ENCODE data around the gene CDC42BPG.
A peak's percentile ranks its signal among the peaks of the same experiment; 100 is the strongest.

DNA sequence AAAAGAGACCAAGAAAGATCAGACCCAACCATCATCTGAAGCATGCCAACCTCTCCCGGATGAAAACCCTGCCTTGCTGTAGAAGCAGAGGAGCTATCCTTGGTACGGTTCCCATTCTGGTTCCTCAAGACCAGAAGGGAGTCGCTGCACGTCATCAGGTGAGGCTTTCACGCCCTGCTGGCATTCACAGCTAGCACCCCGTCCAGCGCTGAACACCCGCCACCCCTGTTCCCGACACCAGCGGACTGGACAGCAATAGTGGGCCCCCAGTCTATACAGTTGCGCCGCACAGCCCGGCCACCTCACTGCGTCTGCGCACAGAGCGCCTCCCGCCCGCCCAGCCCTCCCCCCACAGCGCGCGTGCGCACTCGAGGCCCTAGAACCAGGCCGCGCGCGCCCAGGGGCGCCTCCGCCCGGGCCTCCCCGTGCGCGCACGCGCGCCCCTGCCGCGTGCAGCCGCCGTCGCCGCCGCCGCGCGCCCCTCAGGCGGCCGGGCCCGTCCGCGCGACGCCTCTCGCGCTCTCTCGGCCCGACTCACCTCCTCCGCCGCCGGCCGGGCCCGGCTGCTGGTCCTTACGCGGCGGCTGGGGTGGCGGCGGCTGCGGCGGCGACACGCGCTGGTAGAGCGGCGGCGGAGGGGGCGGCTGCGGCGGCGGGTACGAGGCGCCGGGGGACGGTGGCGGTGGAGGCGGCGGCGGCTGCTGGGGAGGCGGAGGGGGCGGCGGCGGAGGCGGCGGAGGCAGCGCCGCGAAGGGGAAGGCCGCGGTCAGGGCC lies 66.8 kb downstream of the CDC42BPG start:
- TF ChIP-seq EZH2 (IDR thresholded peaks at IDR 0.05) (no peak), CEBPB (IDR thresholded peaks at IDR 0.05; ENCODE audit: low read depth) (no peak), SIN3A (IDR thresholded peaks at IDR 0.05; ENCODE audit: low read depth) (no peak), RAD21 (IDR thresholded peaks at IDR 0.05; ENCODE audit: low read depth) (no peak), POLR2A (IDR thresholded peaks at IDR 0.05; ENCODE audit: borderline replicate concordance, extremely low read depth, insufficient read depth, insufficient read length) (peak; percentile 29), ZFX (IDR thresholded peaks at IDR 0.05) (no peak; the same call in 1 of the 2 replicates), ZNF274 (IDR thresholded peaks at IDR 0.05; ENCODE audit: low read depth, low read length) (no peak), EZH2phosphoT487 (IDR thresholded peaks at IDR 0.05; ENCODE audit: borderline replicate concordance) (no peak), POLR2AphosphoS5 (IDR thresholded peaks at IDR 0.05; ENCODE audit: low read depth, low read length) (0 out of 2 replicates have a peak, but pooled peaks have one; percentile 14)
- TF ChIP-seq, protein P1, sequence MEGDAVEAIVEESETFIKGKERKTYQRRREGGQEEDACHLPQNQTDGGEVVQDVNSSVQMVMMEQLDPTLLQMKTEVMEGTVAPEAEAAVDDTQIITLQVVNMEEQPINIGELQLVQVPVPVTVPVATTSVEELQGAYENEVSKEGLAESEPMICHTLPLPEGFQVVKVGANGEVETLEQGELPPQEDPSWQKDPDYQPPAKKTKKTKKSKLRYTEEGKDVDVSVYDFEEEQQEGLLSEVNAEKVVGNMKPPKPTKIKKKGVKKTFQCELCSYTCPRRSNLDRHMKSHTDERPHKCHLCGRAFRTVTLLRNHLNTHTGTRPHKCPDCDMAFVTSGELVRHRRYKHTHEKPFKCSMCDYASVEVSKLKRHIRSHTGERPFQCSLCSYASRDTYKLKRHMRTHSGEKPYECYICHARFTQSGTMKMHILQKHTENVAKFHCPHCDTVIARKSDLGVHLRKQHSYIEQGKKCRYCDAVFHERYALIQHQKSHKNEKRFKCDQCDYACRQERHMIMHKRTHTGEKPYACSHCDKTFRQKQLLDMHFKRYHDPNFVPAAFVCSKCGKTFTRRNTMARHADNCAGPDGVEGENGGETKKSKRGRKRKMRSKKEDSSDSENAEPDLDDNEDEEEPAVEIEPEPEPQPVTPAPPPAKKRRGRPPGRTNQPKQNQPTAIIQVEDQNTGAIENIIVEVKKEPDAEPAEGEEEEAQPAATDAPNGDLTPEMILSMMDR (IDR thresholded peaks at IDR 0.05 in 2 of 3, conservative IDR thresholded peaks at IDR 0.05 in 1 of 3; ENCODE audit: borderline replicate concordance in 1 of 3, insufficient read depth in 1 of 3, low read depth in 2 of 3, low read length in 2 of 3): no peak
- TF ChIP-seq, protein P2, sequence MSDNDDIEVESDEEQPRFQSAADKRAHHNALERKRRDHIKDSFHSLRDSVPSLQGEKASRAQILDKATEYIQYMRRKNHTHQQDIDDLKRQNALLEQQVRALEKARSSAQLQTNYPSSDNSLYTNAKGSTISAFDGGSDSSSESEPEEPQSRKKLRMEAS (IDR thresholded peaks at IDR 0.05): no peak; the same call in 1 of the 2 replicates
